Kasumi-1 (cell line): ENCODE data around the gene PSMD10.

Experiments used
- DNase-seq, 2 experiments: peaks; one replicate each; lab custom pipeline; 2025; lab: John Stamatoyannopoulos, UW

The PSMD10 gene

GRCh38 chrX:108091264-108091877 lies at the start of gene PSMD10, which contains the start of gene ATG4A:
TSS of gene PSMD10 (minus strand) at chrX:108091542. CDS start at chrX:108091520, 22 bp downstream.
TSS of gene ATG4A (plus strand) at chrX:108091778. CDS start at chrX:108091827, 49 bp downstream.
- DNase-seq, result peak; percentile 94 to 95

- DNase-seq, result peak in 1 of 2 experiments; percentile 5
Observed at GRCh38 chrX:108138814-108139702, 47.7 kb upstream of the PSMD10 start.

GRCh38 chrX:108134724-108135123 lies 43.4 kb upstream of the PSMD10 start:
- DNase-seq, result no peak

- no peak for DNase-seq
Observed at GRCh38 chrX:108132876-108133275, 41.5 kb upstream of the PSMD10 start.

GRCh38 chrX:108132034-108132433 lies 40.7 kb upstream of the PSMD10 start:
- DNase-seq, result no peak

- DNase-seq, result no peak
Observed at GRCh38 chrX:108131471-108131870, 40.1 kb upstream of the PSMD10 start.

GRCh38 chrX:108130889-108131288 lies 39.5 kb upstream of the PSMD10 start:
- DNase-seq, result no peak

GRCh38 chrX:108127152-108127551 lies 35.8 kb upstream of the PSMD10 start:
- DNase-seq, result no peak

- peak; percentile 1 to 8 for DNase-seq
Observed at GRCh38 chrX:108126661-108127060, 35.3 kb upstream of the PSMD10 start.

- no peak for DNase-seq
Observed at GRCh38 chrX:108123591-108124366, 32.4 kb upstream of the PSMD10 start.

GRCh38 chrX:108122748-108123147 lies 31.4 kb upstream of the PSMD10 start:
- no peak for DNase-seq

- no peak for DNase-seq
Observed at GRCh38 chrX:108121291-108121690, 29.9 kb upstream of the PSMD10 start.

- no peak for DNase-seq
Observed at GRCh38 chrX:108117988-108118387, 26.6 kb upstream of the PSMD10 start.

- no peak for DNase-seq
Observed at GRCh38 chrX:108114541-108114940, 23.2 kb upstream of the PSMD10 start.

GRCh38 chrX:108105473-108105872 lies 14.1 kb upstream of the PSMD10 start:
- DNase-seq, result no peak

GRCh38 chrX:108097380-108097779 lies 6.0 kb upstream of the PSMD10 start:
- no peak for DNase-seq

GRCh38 chrX:108091878-108092291 lies 543 bp upstream of the PSMD10 start:
- peak; percentile 29 to 36 for DNase-seq

- DNase-seq, result peak; percentile 4 to 44
Observed at GRCh38 chrX:108090491-108091263, 665 bp downstream of the PSMD10 start.

- DNase-seq, result no peak
Observed at GRCh38 chrX:108088511-108088910, 2.8 kb downstream of the PSMD10 start.

GRCh38 chrX:108087792-108088191 lies 3.5 kb downstream of the PSMD10 start:
- DNase-seq, result no peak

- no peak for DNase-seq
Observed at GRCh38 chrX:108081110-108081509, 10.2 kb downstream of the PSMD10 start.

GRCh38 chrX:108072746-108073145 lies 18.6 kb downstream of the PSMD10 start:
- no peak for DNase-seq
